SKM-1 (cell line): ENCODE data around the gene PCGF5.
"Not testable (repeated sequence)": the region's sequence is repeated elsewhere in the genome, so short reads cannot be mapped to it uniquely, and the experiment has no call there.

ENCODE experiments used
- DNase-seq: peaks from one replicate; lab custom pipeline; 2025; ENCODE audit not compliant: unreplicated experiment; lab: John Stamatoyannopoulos, UW

PCGF5 gene

GRCh38 chr10:91284486-91285090 is 64.1 kb downstream of the PCGF5 start:
- DNase-seq: no peak

- DNase-seq: no peak
Measured at GRCh38 chr10:91286572-91286971, 66.1 kb downstream of the PCGF5 start.

- DNase-seq: no peak
Measured at GRCh38 chr10:91287276-91287675, 66.8 kb downstream of the PCGF5 start.

GRCh38 chr10:91287912-91288311 is 67.4 kb downstream of the PCGF5 start:
- DNase-seq: no peak

DNA sequence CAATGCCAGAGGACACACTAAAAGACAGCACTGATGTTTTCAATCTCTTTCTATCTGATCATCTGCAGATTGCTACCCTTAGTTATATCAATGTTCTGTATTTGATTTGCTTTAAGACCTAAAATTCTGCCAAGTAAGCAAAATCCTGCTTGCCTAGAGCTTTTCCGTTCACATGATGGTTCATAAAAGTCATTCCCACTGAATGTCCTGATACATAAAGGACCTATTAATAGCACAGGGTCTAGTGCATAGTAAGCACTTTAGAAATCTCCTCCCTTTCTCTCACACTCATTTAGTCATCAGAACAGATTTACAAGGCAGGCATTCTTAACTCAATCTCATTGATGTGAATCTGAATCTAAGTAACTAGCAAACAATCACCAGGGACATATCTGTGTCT is 68.8 kb downstream of the PCGF5 start:
- no peak for DNase-seq

DNA sequence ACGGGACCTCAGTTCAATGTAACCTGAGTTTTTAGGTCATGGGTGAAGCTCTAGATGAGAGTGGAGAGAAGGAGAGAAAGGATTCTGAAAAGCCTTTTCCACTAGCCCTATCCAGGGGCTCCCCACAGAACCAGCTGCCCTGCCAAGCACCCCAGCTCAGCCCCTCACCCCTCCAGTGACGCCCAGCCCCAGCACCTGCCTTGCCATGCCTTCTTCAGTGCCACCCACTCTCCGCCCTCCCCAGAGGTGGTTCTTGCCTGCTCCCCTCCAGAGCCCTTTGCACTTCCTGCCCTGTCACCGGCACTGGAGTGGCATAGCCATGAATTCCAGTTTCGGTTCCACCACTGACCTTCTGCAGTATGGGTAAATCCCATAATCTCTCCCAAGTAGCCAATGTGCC is 70.1 kb downstream of the PCGF5 start:
- DNase-seq: no peak

DNA sequence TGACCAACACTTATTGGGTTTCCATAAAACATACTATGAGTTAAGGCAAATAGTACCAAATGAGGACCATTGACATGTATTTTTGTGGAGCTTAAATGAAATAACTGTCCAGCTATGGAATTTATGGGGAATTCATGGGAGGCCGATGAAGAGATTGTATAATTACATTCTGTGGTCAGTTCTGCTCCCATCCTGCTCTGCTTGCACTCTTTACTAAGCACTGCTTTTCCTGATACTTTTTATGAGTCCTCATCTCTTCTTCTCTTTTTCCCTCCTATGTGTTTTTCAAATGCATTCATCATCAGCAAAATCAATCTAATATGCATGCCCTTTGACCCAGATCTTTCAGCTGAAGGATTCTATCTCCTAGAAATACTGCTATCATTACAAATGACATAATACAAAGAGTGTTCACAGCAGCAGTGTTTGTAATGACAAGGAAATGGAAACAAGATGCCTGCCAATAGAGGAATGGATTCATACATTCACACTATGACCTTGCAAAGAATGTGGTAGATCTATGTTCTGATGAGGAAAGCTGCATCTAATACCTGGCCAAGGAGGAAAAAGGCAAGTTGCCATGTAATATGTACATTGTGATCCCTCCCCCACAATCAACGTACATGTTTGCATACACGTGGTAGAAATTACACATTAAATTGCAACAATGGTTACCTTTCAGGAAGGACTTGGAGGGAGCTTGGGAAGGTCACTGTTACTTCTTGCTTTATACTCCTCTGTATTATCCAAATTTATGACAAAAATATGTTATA is 73.9 kb downstream of the PCGF5 start:
- no peak for DNase-seq

DNA sequence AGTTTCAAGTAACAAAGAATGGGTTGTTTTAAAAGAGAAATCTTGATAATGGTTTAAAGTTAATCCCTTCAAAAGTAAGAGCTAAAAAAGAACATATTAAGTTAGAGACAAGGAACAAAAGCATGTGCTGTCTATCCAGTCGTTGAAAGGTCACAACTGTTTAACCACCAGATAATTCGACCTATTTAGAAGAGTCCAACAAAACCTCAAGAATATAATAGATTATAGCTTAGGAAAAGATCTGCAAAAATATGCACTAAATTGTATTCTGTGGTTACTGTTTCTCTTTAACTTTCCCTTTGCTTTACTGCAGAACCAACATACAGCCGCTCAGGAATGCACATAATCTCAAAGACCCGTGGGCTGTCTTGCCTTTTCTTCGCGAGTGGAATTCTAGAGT is 74.9 kb downstream of the PCGF5 start:
- no peak for DNase-seq

GRCh38 chr10:91296471-91296870 is 76.0 kb downstream of the PCGF5 start:
- no peak for DNase-seq

DNA sequence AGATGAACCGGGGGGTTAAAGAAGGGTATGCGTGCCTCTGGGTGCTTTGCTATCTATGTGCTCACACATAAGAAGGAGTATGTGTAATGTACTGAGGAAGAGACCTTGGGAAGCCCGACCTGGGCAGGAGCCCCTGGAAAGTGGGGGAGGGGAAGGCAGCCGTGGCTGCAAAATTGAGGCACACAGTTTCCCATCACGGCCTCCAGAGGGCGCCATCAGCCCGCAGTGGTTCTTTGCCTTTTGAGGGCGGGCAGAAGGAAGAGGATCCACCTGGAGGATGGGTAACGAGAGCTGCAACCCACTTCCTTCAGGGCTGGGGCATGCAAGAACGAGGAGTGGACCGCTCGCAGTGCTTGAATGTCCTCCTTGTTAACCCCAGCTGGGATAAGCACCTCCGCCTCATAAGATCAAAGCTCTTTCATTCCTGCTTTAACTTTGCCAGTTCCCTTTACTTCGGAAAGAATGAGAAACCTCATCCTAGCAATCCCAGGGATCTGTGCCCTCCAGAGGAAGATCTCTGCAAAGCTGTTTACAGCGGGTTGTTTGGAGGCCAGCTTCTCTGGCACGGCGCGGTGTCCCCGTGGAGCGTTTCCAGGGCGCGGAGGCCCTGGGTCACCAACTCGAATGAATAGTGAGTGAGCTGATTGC is 77.9 kb downstream of the PCGF5 start:
- peak; percentile 71 for DNase-seq

- DNase-seq: no peak
Measured at GRCh38 chr10:91299999-91300575, 79.6 kb downstream of the PCGF5 start.

GRCh38 chr10:91302946-91303345 is 82.5 kb downstream of the PCGF5 start:
- DNase-seq: not testable (repeated sequence)

- not testable (repeated sequence) for DNase-seq
Measured at GRCh38 chr10:91305979-91306378, 85.5 kb downstream of the PCGF5 start.

DNA sequence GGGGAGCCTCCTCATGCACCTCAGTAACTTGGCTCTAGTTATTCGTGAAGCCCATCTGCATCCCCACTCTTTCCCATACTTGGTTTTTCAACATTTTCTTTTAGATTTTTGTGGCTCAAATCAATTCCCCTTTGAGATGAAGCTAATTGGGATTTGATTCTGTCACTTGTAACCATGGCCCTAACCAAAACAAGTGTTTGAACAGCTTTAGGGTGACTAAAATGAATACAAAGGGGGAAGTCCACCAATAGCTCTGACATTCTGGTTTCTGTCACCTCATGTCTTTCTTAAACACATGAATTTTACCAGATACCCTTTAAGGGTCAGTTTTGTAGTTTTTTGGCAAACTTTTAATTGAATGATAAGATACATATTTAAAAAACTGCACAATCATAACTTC is 87.0 kb downstream of the PCGF5 start:
- DNase-seq: no peak

GRCh38 chr10:91309711-91310110 is 89.2 kb downstream of the PCGF5 start:
- no peak for DNase-seq

DNA sequence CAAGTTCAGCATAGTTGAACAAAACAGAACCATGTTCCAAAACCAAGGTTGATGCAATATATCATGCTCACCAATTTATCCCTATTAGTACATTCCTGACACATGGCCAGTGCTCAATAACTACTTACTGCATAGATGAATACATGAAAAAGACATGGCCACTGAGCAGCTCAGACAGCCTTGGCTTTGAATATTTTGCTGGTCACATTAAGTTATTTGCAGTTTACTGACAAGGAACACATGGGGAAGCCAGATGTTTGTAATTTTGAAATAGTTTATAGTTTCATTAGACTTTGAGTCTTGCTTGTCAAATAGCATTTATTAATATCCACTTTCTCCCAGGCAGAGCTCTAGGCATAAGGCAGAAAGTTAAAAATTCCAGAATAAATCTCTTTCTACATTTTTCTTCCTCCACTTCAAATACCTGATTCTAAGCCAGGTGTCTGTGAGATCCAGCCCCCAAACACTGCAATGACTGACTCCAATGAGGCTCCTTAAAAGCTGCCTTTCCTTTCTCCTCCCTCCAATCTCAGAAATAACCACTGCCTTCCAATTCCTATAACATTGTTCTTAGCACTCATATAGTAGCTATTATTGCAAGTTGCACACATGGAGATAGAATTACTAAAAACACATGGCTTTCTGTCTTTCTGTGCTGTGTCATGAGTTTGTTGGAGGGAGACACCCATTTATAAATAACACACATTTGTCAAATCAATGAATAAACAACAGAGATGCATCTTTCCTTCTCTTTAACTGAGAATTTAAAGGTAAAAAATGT is 91.3 kb downstream of the PCGF5 start:
- DNase-seq: no peak

DNA sequence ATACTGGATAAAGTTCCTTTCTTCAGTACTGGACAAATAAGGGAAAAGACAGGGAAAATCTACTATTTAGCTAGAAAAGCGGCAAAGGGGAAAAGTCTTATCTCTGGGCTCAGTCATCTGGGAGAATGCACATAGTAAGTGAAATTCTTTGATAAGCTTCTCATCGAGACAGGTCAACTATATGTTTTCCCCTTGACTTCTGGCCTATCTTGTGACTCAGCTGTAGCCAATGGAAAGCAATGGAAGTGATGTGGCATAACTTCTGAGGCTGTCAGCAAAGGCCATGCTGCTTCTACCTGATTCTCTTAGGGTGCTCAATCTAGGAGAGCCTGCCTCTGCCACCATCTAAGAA is 91.9 kb downstream of the PCGF5 start:
- DNase-seq: no peak

- no peak for DNase-seq
Measured at GRCh38 chr10:91313796-91314485, 93.5 kb downstream of the PCGF5 start.

DNA sequence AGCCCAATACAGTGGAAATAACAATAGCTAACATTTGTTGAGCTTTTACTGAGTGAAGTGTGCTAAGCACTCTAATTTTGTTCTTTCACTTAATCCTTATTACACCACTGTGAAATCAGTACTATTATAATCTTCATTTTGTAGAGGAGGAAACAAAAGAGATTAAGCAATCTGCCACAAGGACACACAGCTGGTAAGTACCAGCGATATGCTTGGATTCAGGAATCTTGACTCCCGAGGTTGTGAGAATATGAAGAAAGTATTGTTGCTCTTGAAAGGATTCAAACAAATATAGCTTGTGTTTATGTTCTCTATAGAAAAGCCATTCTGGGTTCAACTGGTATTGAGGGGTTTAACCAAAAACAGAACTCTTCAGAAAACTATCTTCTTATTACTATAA is 96.0 kb downstream of the PCGF5 start:
- DNase-seq: no peak

DNA sequence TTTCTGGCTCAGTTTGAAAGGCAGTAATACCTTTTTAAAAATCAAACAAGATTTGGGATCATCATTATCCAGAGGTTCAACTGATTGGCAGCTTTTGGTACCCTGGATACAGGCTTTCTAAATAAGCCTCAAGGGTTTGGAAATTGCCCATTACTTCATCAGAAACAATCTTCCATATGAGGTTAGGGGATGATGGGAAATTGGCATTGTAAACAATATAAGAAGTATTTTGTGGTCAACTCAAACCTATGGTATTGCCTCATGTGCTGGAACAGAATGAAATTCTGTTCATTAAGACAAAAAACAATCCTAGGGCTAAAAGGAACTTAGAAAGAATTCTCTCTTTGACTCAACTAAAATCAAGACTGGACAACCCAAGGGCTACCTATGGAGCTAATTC is 97.1 kb downstream of the PCGF5 start:
- no peak for DNase-seq

- no peak for DNase-seq
Measured at GRCh38 chr10:91319336-91319735, 98.9 kb downstream of the PCGF5 start.
